ENCODE data around the gene NCR1. TPM values are rescaled to one million over a fixed set of nuclear protein-coding genes. Genes with fewer than 3 reads are reported as not detected.

The NCR1 gene
- total RNA-seq, 1 experiment from 2014 or later, result not detected

DNA sequence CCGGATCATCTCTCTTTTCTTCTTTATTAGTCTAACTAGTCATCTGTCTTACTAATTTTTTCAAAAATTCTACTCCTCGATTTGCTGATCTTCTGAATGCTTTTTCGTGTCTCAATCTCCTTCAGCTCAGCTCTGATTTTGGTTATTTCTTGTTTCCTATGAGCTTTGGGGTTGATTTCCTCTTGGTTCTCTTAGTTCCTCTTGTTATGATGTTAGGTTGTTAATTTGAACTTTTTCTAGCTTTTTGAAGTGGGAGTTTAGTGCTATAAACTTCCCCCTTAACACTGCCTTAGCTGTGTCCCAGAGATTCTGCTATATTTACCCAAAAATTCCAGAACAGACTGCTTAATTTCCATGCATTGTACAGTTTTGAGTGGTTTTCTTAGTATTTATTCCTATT is 28.5 kb upstream of the NCR1 start:
- no peak for DNase-seq
- no peak overlapping the region for H3K4me2 ChIP-seq
- H3K9me3 ChIP-seq (ENCODE audit: insufficient read depth, low read depth), result no peaks in the 10 kb centered on the region
- H3K9me2 ChIP-seq (ENCODE audit: insufficient read depth), result no peaks in the 10 kb centered on the region
- TF ChIP-seq, protein P1, sequence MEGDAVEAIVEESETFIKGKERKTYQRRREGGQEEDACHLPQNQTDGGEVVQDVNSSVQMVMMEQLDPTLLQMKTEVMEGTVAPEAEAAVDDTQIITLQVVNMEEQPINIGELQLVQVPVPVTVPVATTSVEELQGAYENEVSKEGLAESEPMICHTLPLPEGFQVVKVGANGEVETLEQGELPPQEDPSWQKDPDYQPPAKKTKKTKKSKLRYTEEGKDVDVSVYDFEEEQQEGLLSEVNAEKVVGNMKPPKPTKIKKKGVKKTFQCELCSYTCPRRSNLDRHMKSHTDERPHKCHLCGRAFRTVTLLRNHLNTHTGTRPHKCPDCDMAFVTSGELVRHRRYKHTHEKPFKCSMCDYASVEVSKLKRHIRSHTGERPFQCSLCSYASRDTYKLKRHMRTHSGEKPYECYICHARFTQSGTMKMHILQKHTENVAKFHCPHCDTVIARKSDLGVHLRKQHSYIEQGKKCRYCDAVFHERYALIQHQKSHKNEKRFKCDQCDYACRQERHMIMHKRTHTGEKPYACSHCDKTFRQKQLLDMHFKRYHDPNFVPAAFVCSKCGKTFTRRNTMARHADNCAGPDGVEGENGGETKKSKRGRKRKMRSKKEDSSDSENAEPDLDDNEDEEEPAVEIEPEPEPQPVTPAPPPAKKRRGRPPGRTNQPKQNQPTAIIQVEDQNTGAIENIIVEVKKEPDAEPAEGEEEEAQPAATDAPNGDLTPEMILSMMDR (conservative IDR thresholded peaks at IDR 0.05), result no peak
- no peak for TF ChIP-seq EZH2 (IDR thresholded peaks at IDR 0.05; ENCODE audit: low read depth)
- peaks cover 3% of the 10 kb centered on the region; the same call in 1 of the 2 replicates for H4K20me1 ChIP-seq (ENCODE audit: insufficient read depth)
- no peaks in the 10 kb centered on the region for H3K79me2 ChIP-seq (ENCODE audit: low read depth)
- no peaks in the 10 kb centered on the region for H3F3A ChIP-seq (ENCODE audit: insufficient read depth, low read depth)
- no peaks in the 10 kb centered on the region for H3K4me1 ChIP-seq (replicated peaks; ENCODE audit: insufficient read depth)
- ChIA-PET POLR2A (ENCODE audit: unreplicated experiment) (no interaction called here), CTCF (no interaction called here)
- H3K36me3 ChIP-seq (ENCODE audit: low read depth), result no peaks in the 10 kb centered on the region
- intact Hi-C loops (cut with micrococcal nuclease; ENCODE audit: unreplicated experiment), result no loop called here
- no peak overlapping the region for H3K4me3 ChIP-seq
- H3K27ac ChIP-seq, result no peak overlapping the region
- BruUV-seq (replicated peaks), result no TSS peak
- H3K27me3 ChIP-seq (ENCODE audit: insufficient read depth, low read depth), result peaks cover 80% of the 10 kb centered on the region
- no peak overlapping the region for H2AFZ ChIP-seq

DNA sequence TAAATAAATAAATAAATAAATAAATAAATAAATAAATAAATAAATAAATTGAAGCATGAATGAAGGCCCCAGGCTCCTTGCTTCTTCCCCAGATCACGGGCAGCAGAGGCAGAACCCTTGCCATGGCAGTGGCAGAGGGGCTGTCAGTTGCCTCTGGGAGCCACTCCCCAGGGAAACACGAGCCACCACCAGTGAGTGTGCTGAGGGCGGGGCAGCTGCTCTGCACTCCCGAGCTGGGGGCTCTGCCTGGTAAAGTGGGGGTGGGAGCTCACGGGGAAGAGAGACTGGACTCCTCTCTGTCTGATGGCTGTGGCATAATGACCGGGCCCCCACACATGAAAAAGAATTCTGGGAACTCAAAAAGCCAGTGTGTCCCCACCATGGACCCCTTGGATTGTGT is 24.1 kb upstream of the NCR1 start:
- ChIA-PET POLR2A (ENCODE audit: unreplicated experiment) (no interaction called here), CTCF (interaction anchor here (1.5 kb wide), 1 partner anchor 278 kb away, joined by 10 read pairs; no protein-coding TSS in a partner anchor)
- H4K20me1 ChIP-seq (ENCODE audit: insufficient read depth), result no peaks in the 10 kb centered on the region; the same call in 1 of the 2 replicates
- no peak overlapping the region for H3K27ac ChIP-seq
- no peaks in the 10 kb centered on the region for H3K4me1 ChIP-seq (replicated peaks; ENCODE audit: insufficient read depth)
- H3F3A ChIP-seq (ENCODE audit: insufficient read depth, low read depth), result no peaks in the 10 kb centered on the region
- no peaks in the 10 kb centered on the region for H3K9me2 ChIP-seq (ENCODE audit: insufficient read depth)
- H3K27me3 ChIP-seq (ENCODE audit: insufficient read depth, low read depth), result peaks cover 40% of the 10 kb centered on the region
- no peak overlapping the region for H3K4me2 ChIP-seq
- H3K9me3 ChIP-seq (ENCODE audit: insufficient read depth, low read depth), result no peaks in the 10 kb centered on the region
- no TSS peak for BruUV-seq (replicated peaks)
- no peak overlapping the region for H2AFZ ChIP-seq
- no peaks in the 10 kb centered on the region for H3K36me3 ChIP-seq (ENCODE audit: low read depth)
- intact Hi-C loops (cut with micrococcal nuclease; ENCODE audit: unreplicated experiment), result loop anchor here (2.0 to 10.0 kb wide), 4 partner anchors 39 to 751 kb away; no protein-coding TSS in a partner anchor
- no peaks in the 10 kb centered on the region for H3K79me2 ChIP-seq (ENCODE audit: low read depth)
- TF ChIP-seq, protein P1 (conservative IDR thresholded peaks at IDR 0.05), result no peak
- no peak for TF ChIP-seq EZH2 (IDR thresholded peaks at IDR 0.05; ENCODE audit: low read depth)
- no peak for DNase-seq
- H3K4me3 ChIP-seq, result no peak overlapping the region

DNA sequence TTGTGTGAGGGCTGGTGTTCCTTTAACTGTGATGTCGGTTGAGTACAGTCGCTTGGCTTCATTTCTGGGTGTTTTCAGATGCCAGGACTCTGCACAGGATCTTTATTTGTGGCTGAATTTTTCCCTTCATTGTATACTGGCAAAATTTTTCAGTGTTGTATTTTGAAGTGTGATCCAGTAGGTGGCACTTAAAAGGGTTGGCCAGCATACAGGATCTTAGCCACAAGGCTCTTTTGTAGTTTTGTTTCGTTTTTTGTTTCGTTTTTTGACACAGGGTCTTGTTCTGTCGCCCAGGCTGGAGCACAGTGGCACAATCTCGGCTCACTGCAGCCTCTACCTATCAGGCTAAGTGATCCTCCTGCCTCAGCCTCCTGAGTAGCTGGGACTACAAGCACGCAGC is 23.2 kb upstream of the NCR1 start:
- intact Hi-C loops (cut with micrococcal nuclease; ENCODE audit: unreplicated experiment), result loop anchor here (2.0 to 10.0 kb wide), 3 partner anchors 38 to 622 kb away; no protein-coding TSS in a partner anchor
- no TSS peak for BruUV-seq (replicated peaks)
- Histone ChIP-seq H3K27ac (no peak overlapping the region), H2AFZ (no peak overlapping the region), H3K4me1 (replicated peaks; ENCODE audit: insufficient read depth) (no peaks in the 10 kb centered on the region), H3K79me2 (ENCODE audit: low read depth) (no peaks in the 10 kb centered on the region), H3K4me3 (no peak overlapping the region), H3K9me3 (ENCODE audit: insufficient read depth, low read depth) (no peaks in the 10 kb centered on the region), H4K20me1 (ENCODE audit: insufficient read depth) (no peaks in the 10 kb centered on the region; the same call in 1 of the 2 replicates), H3F3A (ENCODE audit: insufficient read depth, low read depth) (no peaks in the 10 kb centered on the region), H3K4me2 (peak overlapping the region; percentile 54; the same call in 1 of the 2 replicates), H3K36me3 (ENCODE audit: low read depth) (no peaks in the 10 kb centered on the region), H3K9me2 (ENCODE audit: insufficient read depth) (no peaks in the 10 kb centered on the region), H3K27me3 (ENCODE audit: insufficient read depth, low read depth) (peaks cover 31% of the 10 kb centered on the region)
- CTCF ChIA-PET, result interaction anchor here (0.7 kb wide), 1 partner anchor 185 kb away, joined by 8 read pairs; no protein-coding TSS in a partner anchor
- no peak for DNase-seq
- POLR2A ChIA-PET (ENCODE audit: unreplicated experiment), result no interaction called here
- TF ChIP-seq, protein P1 (conservative IDR thresholded peaks at IDR 0.05), result no peak
- no peak for TF ChIP-seq EZH2 (IDR thresholded peaks at IDR 0.05; ENCODE audit: low read depth)

Data from PC-9 (cell line).